HepG2 (cell line): ENCODE results near the gene PLK2. TPM values are rescaled to one million over a fixed set of nuclear protein-coding genes. Genes with fewer than 3 reads are reported as not detected.

Source experiments
- BATF2 ChIP-seq: sonication (generic); formaldehyde crosslinking; IDR thresholded peaks from 2 replicates; pipeline ENCODE4 v1.8.0; 2022; ENCODE audit warnings: mild to moderate bottlenecking, missing genetic modification reagents, moderate library complexity
- CCDC6 ChIP-seq: sonication (generic); formaldehyde crosslinking; IDR thresholded peaks from 2 replicates; pipeline ENCODE4 v1.8.1; 2022; ENCODE audit warnings: mild to moderate bottlenecking, missing genetic modification reagents, moderate library complexity
- FOXA3 ChIP-seq: IDR thresholded peaks from 2 replicates; pipeline ENCODE4 v1.6.1; 2016; ENCODE audit warnings: missing genetic modification reagents, missing compliant biosample characterization
- FOXJ3 ChIP-seq: sonication (generic); formaldehyde crosslinking; IDR thresholded peaks from 2 replicates; pipeline ENCODE4 v1.4.0; 2020; ENCODE audit warnings: missing genetic modification reagents, mild to moderate bottlenecking, borderline replicate concordance
- FOXP4 ChIP-seq: sonication (generic); formaldehyde crosslinking; IDR thresholded peaks from 2 replicates; pipeline ENCODE4 v1.4.0; 2020; ENCODE audit warnings: missing genetic modification reagents
- HNF1B ChIP-seq: sonication (generic); formaldehyde crosslinking; IDR thresholded peaks from 2 replicates; pipeline ENCODE4 v1.5.1; 2020; ENCODE audit warnings: mild to moderate bottlenecking, moderate library complexity, missing genetic modification reagents
- IKZF1 ChIP-seq: fragments of 450-650 bp; IDR thresholded peaks from 2 replicates; pipeline ENCODE4 v1.7.1; 2016
- MED8 ChIP-seq: sonication (generic); formaldehyde crosslinking; IDR thresholded peaks from 2 replicates; pipeline ENCODE4 v1.8.1; 2023; ENCODE audit warnings: mild to moderate bottlenecking, missing genetic modification reagents; ENCODE audit not compliant: insufficient replicate concordance
- MEF2D ChIP-seq: sonication (generic); formaldehyde crosslinking; IDR thresholded peaks from 2 replicates; pipeline ENCODE4 v1.5.1; 2020; ENCODE audit warnings: mild to moderate bottlenecking, missing genetic modification reagents
- RERE ChIP-seq: IDR thresholded peaks from 2 replicates; pipeline ENCODE4 v1.6.1; 2016; ENCODE audit warnings: low read depth, missing genetic modification reagents, missing compliant biosample characterization
- SPEN ChIP-seq: sonication (generic); formaldehyde crosslinking; IDR thresholded peaks from 2 replicates; pipeline ENCODE4 v1.5.1; 2020; ENCODE audit warnings: low read depth, mild to moderate bottlenecking, missing genetic modification reagents
- TBX3 ChIP-seq: fragments of 450-650 bp; IDR thresholded peaks from 2 replicates; pipeline ENCODE4 v1.6.1; 2017; ENCODE audit warnings: antibody characterized with exemption, mild to moderate bottlenecking, inconsistent platforms, borderline replicate concordance
- ZFP36 ChIP-seq: fragments of 150-350 bp; IDR thresholded peaks from 2 replicates; pipeline ENCODE4 v1.6.1; 2018; ENCODE audit warnings: borderline replicate concordance, low read length, low read depth; ENCODE audit not compliant: partially characterized antibody
- ZIK1 ChIP-seq: sonication (generic); formaldehyde crosslinking; IDR thresholded peaks from 2 replicates; pipeline ENCODE4 v1.5.0; 2020; ENCODE audit warnings: mild to moderate bottlenecking, low read depth, missing genetic modification reagents, borderline replicate concordance
- ZNF672 ChIP-seq: sonication (generic); formaldehyde crosslinking; IDR thresholded peaks from 2 replicates; pipeline ENCODE4 v1.8.1; 2022; ENCODE audit warnings: missing genetic modification reagents
- ZNF781 ChIP-seq: sonication (generic); formaldehyde crosslinking; IDR thresholded peaks from 2 replicates; pipeline ENCODE4 v1.5.1; 2020; ENCODE audit warnings: borderline replicate concordance, mild to moderate bottlenecking, missing genetic modification reagents; ENCODE audit errors: not compliant biosample characterization
- ZSCAN5A ChIP-seq: sonication (generic); formaldehyde crosslinking; IDR thresholded peaks from 2 replicates; pipeline ENCODE4 v1.8.0; 2022; ENCODE audit warnings: mild to moderate bottlenecking, missing genetic modification reagents, borderline replicate concordance
- polyA plus RNA-seq, 8 experiments: library from polyadenylated mRNA; depleted of rRNA in 3 of 8; stranded (reverse) in 7 of 8; unstranded in 1 of 8; fragments of >200 nt; fragmentation: Illumina TruSeq in 4 of 8; extraction: Trizol in 4 of 8; gene quantifications; 2 replicates each; pipeline versions ENCODE4 v1.2.1 to v1.2.3, GENCODE V29; 2011 to 2016; ENCODE audit warnings: low read depth in 4 of 8, missing spikeins in 1 of 8, mixed read lengths in 1 of 8; ENCODE audit not compliant: insufficient read depth in 1 of 8
- total RNA-seq, 5 experiments: library from RNA; depleted of rRNA; stranded (reverse); fragments of >200 nt; fragmentation: Illumina TruSeq; extraction: Trizol; gene quantifications; 2 replicates each; pipeline ENCODE4 v1.2.3, GENCODE V29; 2016; ENCODE audit warnings: low read depth in 1 of 5

PLK2 gene
- total and polyA plus RNA-seq, 2 of the 13 experiments (the other 11 are each of a cell fraction or from before 2014, with no cell fraction given) = 9.6 to 29.6 TPM

GRCh38 chr5:58460002-58460731, at the start of gene PLK2 (continued):
- TF ChIP-seq HNF1B (CRISPR knock-in tag) = 0 out of 2 replicates have a peak, but pooled peaks have one; percentile 7
- TF ChIP-seq ZSCAN5A (CRISPR knock-in tag) = no peak
- peak; percentile 75 for TF ChIP-seq CCDC6 (CRISPR knock-in tag)
- no peak for TF ChIP-seq IKZF1
- no peak for TF ChIP-seq ZFP36
- TF ChIP-seq FOXP4 (CRISPR knock-in tag) = no peak
- no peak for TF ChIP-seq ZNF672 (CRISPR knock-in tag)
- TF ChIP-seq BATF2 (CRISPR knock-in tag) = no peak
- no peak for TF ChIP-seq RERE (CRISPR knock-in tag)
- TF ChIP-seq MED8 (CRISPR knock-in tag) = peak; percentile 51
- TF ChIP-seq ZNF781 (CRISPR knock-in tag) = no peak
- TF ChIP-seq FOXJ3 = no peak
- 0 out of 2 replicates have a peak, but pooled peaks have one; percentile 43 for TF ChIP-seq MEF2D (CRISPR knock-in tag)
- no peak; the same call in 1 of the 2 replicates for TF ChIP-seq SPEN (CRISPR knock-in tag)
- TF ChIP-seq FOXA3 (CRISPR knock-in tag) = no peak
- TF ChIP-seq ZIK1 (CRISPR knock-in tag) = no peak
- no peak for TF ChIP-seq TBX3
